ENCODE measurements around the gene SMIM29.

Gene SMIM29

DNA sequence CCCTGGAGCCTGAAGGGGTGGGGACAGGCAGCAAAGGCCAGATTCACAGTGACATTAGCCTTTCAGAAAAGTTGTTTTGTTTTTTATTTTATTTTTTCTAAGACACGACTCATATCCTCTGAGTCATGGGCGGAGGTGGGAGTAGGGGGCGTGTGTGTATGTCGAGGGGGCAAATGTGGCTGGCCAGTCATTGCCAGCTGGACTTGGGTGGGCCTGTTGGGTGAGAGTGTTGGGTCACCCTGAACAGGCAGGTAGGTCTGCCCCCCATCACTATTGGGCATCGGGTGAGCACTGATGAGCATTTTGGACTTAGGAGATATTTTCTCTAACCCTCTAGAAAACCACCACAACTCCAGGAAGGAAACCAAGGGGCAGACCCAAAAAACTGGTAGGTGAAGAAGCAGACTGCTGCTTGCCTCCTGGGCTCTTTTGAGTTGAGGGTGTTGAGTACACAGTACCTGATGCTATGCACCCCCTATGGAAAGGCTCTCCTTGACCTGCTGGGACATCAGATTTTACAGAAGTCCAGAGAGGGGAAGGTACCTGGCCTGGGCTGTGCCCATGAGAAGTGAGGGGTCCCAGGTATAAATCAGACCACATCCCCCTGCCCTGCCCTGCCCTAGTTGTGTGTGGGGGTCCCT lies 5.6 kb downstream of the SMIM29 start:
- DNase-seq (ENCODE audit: low read depth in 2 of 2) = peak in 1 of 2 donors; percentile 76
- H3K4me3 ChIP-seq (replicated peaks in 1 of 2; ENCODE audit: low read depth in 2 of 2, low read length in 2 of 2) = no peak overlapping the region
- TF ChIP-seq, protein P1, sequence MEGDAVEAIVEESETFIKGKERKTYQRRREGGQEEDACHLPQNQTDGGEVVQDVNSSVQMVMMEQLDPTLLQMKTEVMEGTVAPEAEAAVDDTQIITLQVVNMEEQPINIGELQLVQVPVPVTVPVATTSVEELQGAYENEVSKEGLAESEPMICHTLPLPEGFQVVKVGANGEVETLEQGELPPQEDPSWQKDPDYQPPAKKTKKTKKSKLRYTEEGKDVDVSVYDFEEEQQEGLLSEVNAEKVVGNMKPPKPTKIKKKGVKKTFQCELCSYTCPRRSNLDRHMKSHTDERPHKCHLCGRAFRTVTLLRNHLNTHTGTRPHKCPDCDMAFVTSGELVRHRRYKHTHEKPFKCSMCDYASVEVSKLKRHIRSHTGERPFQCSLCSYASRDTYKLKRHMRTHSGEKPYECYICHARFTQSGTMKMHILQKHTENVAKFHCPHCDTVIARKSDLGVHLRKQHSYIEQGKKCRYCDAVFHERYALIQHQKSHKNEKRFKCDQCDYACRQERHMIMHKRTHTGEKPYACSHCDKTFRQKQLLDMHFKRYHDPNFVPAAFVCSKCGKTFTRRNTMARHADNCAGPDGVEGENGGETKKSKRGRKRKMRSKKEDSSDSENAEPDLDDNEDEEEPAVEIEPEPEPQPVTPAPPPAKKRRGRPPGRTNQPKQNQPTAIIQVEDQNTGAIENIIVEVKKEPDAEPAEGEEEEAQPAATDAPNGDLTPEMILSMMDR (IDR thresholded peaks at IDR 0.05; ENCODE audit: low read depth, low read length) = no peak

DNA sequence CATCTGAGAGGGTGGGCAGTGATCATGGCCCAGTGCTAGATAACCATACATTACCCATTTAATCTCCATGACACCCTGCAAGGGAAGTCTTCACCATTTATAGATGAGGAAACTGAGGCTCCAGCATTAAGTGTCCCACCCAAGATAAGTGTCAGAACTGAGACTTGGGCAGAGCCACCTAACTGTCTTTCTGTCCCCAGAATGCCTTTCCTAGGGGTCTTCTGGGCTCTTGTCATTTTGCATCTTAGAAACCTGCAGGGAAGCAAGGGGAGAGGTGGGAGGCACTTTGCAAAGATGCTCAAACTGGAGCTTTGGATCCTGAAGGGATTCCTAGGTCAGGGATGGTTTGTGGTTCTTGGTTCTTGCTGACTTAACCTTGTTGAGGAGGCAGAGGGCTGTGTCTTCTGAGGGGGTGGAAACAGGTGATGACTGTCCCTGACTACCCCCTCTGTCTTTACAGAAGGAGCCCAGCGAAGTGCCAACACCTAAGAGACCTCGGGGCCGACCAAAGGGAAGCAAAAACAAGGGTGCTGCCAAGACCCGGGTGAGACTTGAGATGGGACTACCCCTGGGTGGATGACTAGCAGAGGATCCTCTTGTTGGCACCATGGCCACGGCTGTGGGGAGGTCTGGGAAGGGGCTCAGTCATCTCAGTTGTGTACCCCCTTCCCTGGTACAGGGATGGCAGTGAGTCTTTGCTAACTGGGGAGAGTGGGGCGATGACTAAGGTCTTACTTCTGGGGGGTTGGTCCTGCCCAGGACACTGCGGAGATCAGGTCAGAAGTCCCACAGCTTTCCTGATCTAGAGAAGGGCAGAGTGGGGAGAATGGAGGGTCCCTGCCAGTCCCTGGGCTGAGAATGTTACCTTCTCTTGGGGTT lies 6.3 kb downstream of the SMIM29 start:
- TF ChIP-seq, protein P1 (IDR thresholded peaks at IDR 0.05; ENCODE audit: low read depth, low read length) = no peak
- H3K4me3 ChIP-seq (replicated peaks in 1 of 2; ENCODE audit: low read depth in 2 of 2, low read length in 2 of 2) = no peak overlapping the region
- peak in 1 of 2 donors; percentile 51 for DNase-seq (ENCODE audit: low read depth in 2 of 2)

DNA sequence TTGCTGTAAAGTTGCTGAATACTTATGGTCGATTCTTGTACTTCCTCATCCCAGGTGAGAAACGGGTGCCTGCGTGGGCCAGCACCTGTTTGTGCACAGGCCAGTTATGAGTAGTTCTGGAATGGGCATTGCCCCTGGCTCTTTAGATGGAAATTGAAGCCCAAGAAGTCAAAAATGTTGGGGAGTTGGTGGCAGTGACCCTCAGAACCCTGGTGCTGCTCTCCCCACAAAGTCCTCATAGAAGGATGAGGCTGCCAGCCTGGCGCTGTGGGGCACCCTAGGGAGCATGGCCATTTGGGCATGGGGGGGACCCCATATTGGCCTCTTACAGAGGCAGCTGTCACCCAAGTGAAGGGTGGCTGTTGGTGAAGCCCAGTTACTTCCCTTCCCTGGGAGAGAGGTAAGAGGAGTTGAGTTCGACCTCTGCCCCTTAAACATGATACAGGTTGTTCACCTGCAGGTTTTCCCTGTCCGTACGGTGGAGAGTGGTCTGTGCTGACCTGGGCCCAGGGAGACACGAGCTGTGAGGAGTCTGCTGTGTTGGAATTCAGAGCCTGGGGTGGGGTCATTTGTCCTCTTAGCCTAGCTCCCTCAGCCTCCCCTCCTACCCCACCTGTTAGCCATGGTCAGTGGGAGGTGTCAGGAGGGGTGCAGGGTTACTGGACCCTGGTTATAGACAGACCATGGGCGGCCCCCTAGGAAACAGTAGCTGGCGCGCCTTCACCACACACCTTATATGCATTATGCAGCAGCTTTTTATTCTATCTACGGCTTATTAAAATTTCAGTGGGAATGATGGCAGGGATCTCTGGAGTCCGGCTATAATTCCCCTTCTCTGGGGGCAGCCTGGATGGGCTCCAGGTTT lies 7.2 kb downstream of the SMIM29 start:
- H3K4me3 ChIP-seq (replicated peaks in 1 of 2; ENCODE audit: low read depth in 2 of 2, low read length in 2 of 2) = no peak overlapping the region
- no peak for DNase-seq (ENCODE audit: low read depth in 2 of 2)
- TF ChIP-seq, protein P1 (IDR thresholded peaks at IDR 0.05; ENCODE audit: low read depth, low read length) = no peak

DNA sequence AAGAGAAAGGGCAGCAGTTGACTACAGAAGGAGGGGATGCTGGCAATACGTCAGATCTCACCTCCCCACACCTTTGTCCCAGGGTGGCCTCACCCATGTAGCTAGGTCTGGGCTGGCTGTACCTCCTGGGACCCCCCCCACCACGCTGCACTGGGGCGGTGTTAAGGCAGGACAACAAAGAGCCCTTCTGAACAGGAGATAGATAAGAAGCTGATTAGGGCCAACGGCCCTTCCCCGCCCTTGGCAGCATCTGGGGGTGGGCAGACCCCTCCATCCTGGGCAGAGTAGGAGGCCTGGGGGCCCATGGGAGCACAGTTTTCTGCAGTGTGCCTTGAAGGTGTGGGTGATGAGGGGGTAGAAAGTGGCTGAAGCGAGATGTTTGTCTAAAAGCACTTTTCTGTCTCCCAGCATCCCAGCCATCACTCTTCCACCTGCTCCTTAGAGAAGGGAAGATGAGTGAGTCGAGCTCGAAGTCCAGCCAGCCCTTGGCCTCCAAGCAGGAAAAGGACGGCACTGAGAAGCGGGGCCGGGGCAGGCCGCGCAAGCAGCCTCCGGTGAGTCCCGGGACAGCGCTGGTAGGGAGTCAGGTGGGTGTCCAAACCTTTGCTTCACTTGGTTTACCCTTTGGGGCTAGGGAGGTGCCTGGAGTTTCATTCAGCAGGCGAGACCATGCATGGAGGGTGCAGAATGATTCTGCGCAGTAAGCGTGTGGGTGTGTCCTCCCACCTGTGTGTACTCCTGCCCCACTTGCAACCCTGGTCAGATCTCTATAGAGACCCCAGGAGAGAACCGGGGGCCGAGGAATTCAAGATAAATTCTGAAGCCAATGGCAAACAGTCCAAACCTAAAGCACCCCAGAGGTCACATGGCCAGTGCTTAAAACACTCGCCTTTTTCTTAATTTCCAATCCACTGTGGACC lies 8.2 kb downstream of the SMIM29 start:
- H3K4me3 ChIP-seq (replicated peaks in 1 of 2; ENCODE audit: low read depth in 2 of 2, low read length in 2 of 2) = no peak overlapping the region
- DNase-seq (ENCODE audit: low read depth in 2 of 2) = no peak
- TF ChIP-seq, protein P1 (IDR thresholded peaks at IDR 0.05; ENCODE audit: low read depth, low read length) = no peak

DNA sequence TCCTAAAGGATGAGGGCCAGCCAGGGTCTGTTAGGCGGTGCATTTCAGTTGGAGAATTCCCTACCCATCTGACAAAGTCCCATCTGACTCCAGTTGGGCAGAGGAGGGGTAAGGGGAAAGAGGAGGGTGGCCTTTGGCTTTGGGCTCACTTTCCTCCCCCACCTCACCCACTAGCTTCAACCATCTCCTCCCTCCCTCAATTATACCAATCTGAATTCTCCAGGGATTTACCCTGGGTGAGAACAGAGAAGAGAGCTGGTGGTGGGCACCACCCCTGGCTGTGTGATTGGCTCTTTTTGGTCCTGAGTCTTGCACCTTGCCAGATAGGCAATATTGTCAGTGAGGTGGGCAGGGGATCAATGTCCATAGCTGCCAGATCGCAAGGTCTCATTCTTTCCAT lies 8.9 kb downstream of the SMIM29 start:
- TF ChIP-seq, protein P1 (IDR thresholded peaks at IDR 0.05; ENCODE audit: low read depth, low read length) = no peak
- no peak for DNase-seq (ENCODE audit: low read depth in 2 of 2)
- H3K4me3 ChIP-seq (replicated peaks in 1 of 2; ENCODE audit: low read depth in 2 of 2, low read length in 2 of 2) = no peak overlapping the region

DNA sequence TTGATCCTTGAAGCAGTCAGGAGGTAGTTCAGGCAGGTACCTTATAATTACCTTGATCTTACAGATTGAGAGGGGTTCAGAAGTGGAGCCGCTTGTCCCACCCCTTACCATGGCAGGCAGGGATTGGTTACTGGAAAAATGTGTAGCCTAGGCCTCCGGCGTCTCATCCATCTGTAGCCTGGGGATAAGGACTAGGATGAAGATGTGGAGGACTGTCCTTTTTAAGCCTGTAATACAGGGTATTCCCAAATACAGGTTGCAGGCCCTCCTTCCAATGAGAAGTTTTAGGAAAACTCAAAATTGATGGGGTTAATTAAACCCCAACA lies 9.3 kb downstream of the SMIM29 start:
- no peak overlapping the region for H3K4me3 ChIP-seq (replicated peaks in 1 of 2; ENCODE audit: low read depth in 2 of 2, low read length in 2 of 2)
- TF ChIP-seq, protein P1 (IDR thresholded peaks at IDR 0.05; ENCODE audit: low read depth, low read length) = no peak
- no peak for DNase-seq (ENCODE audit: low read depth in 2 of 2)

All from cardiac fibroblast (primary cell).